ENCODE data around the gene RNASEH2A.
A peak's percentile ranks its signal among the peaks of the same experiment; 100 is the strongest.

RNASEH2A gene

GRCh38 chr19:12778905-12779161 lies 27.6 kb upstream of the RNASEH2A start:
- H3K18ac ChIP-seq (ENCODE audit: low read length) = peak overlapping the region; percentile 94
- no peak overlapping the region for H3K4me3 ChIP-seq (ENCODE audit: low read depth, low read length)
- no peaks in the 10 kb centered on the region for H3K27me3 ChIP-seq (ENCODE audit: insufficient read depth, low read length)
- WGBS (ENCODE audit: extremely low coverage, insufficient coverage, insufficient read length) = no CpG with 5 or more reads among the region's 6 CpGs
- H2BK5ac ChIP-seq (ENCODE audit: low read depth, low read length, poor library complexity) = peak overlapping the region; percentile 86
- H2AK5ac ChIP-seq (ENCODE audit: low read length) = peak overlapping the region; percentile 88
- H2BK12ac ChIP-seq (ENCODE audit: low read length) = peak overlapping the region; percentile 90
- H4K12ac ChIP-seq (ENCODE audit: low read depth, low read length) = peak overlapping the region; percentile 15
- H4K91ac ChIP-seq (ENCODE audit: low read depth, low read length) = peak overlapping the region; percentile 93
- peaks cover 0 to 4% of the 10 kb centered on the region in 2 experiments for H3K36me3 ChIP-seq (ENCODE audit: control insufficient read depth in 1 of 2, insufficient read depth in 2 of 2, low read length in 2 of 2)
- peak overlapping the region; percentile 89 for H4K8ac ChIP-seq (ENCODE audit: low read depth, low read length)
- H3K9me3 ChIP-seq (ENCODE audit: insufficient read depth, low read depth, low read length) = no peaks in the 10 kb centered on the region
- peaks cover 13% of the 10 kb centered on the region for H3K79me2 ChIP-seq (ENCODE audit: control insufficient read depth, insufficient read depth, low read length, poor library complexity)
- peaks cover 42% of the 10 kb centered on the region for H3K79me1 ChIP-seq (ENCODE audit: low read length)
- H3K4me2 ChIP-seq (ENCODE audit: low read length) = peak overlapping the region; percentile 97
- no peak overlapping the region for H3K23ac ChIP-seq (ENCODE audit: low read length)
- peak overlapping the region; percentile 18 for H3K4ac ChIP-seq (ENCODE audit: low read depth, low read length)
- peaks cover 33 to 37% of the 10 kb centered on the region in 2 experiments for H3K4me1 ChIP-seq (ENCODE audit: control insufficient read depth in 1 of 2, insufficient read depth in 2 of 2, low read length in 2 of 2)
- H2AFZ ChIP-seq (ENCODE audit: insufficient read depth, low read length, poor library complexity) = no peak overlapping the region
- H3K14ac ChIP-seq (ENCODE audit: low read length) = peak overlapping the region; percentile 73
- H3K27ac ChIP-seq (ENCODE audit: low read depth, low read length) = peak overlapping the region; percentile 72
- H3K9ac ChIP-seq (ENCODE audit: low read length) = no peak overlapping the region
- no peak for DNase-seq
- H2BK120ac ChIP-seq (ENCODE audit: insufficient read depth, low read length, poor library complexity) = peak overlapping the region; percentile 69

- no peaks in the 10 kb centered on the region for H3K9me3 ChIP-seq (ENCODE audit: insufficient read depth, low read depth, low read length)
- peak overlapping the region; percentile 93 for H4K91ac ChIP-seq (ENCODE audit: low read depth, low read length)
- H4K12ac ChIP-seq (ENCODE audit: low read depth, low read length) = peak overlapping the region; percentile 15
- H2AK5ac ChIP-seq (ENCODE audit: low read length) = peak overlapping the region; percentile 88
- no peak overlapping the region for H3K4me3 ChIP-seq (ENCODE audit: low read depth, low read length)
- peak overlapping the region; percentile 90 for H2BK12ac ChIP-seq (ENCODE audit: low read length)
- H3K4ac ChIP-seq (ENCODE audit: low read depth, low read length) = peak overlapping the region; percentile 18
- peak overlapping the region; percentile 67 for H3K14ac ChIP-seq (ENCODE audit: low read length)
- H2BK5ac ChIP-seq (ENCODE audit: low read depth, low read length, poor library complexity) = peak overlapping the region; percentile 86
- no CpG with 5 or more reads among the region's 15 CpGs for WGBS (ENCODE audit: extremely low coverage, insufficient coverage, insufficient read length)
- H3K79me1 ChIP-seq (ENCODE audit: low read length) = peaks cover 45% of the 10 kb centered on the region
- no peak overlapping the region for H2AFZ ChIP-seq (ENCODE audit: insufficient read depth, low read length, poor library complexity)
- no peaks in the 10 kb centered on the region for H3K27me3 ChIP-seq (ENCODE audit: insufficient read depth, low read length)
- H4K8ac ChIP-seq (ENCODE audit: low read depth, low read length) = peak overlapping the region; percentile 89
- H3K79me2 ChIP-seq (ENCODE audit: control insufficient read depth, insufficient read depth, low read length, poor library complexity) = peaks cover 15% of the 10 kb centered on the region
- no peak for DNase-seq
- peak overlapping the region; percentile 72 for H3K27ac ChIP-seq (ENCODE audit: low read depth, low read length)
- no peak overlapping the region for H3K9ac ChIP-seq (ENCODE audit: low read length)
- peaks cover 0 to 2% of the 10 kb centered on the region in 2 experiments for H3K36me3 ChIP-seq (ENCODE audit: control insufficient read depth in 1 of 2, insufficient read depth in 2 of 2, low read length in 2 of 2)
- no peak overlapping the region for H3K4me2 ChIP-seq (ENCODE audit: low read length)
- peak overlapping the region; percentile 94 for H3K18ac ChIP-seq (ENCODE audit: low read length)
- H3K4me1 ChIP-seq (ENCODE audit: control insufficient read depth in 1 of 2, insufficient read depth in 2 of 2, low read length in 2 of 2) = peaks cover 34 to 41% of the 10 kb centered on the region in 2 experiments
- H2BK120ac ChIP-seq (ENCODE audit: insufficient read depth, low read length, poor library complexity) = peak overlapping the region; percentile 69
- no peak overlapping the region for H3K23ac ChIP-seq (ENCODE audit: low read length)
These were observed 27.0 kb upstream of the RNASEH2A start for GRCh38 chr19:12779162-12779993.

DNA sequence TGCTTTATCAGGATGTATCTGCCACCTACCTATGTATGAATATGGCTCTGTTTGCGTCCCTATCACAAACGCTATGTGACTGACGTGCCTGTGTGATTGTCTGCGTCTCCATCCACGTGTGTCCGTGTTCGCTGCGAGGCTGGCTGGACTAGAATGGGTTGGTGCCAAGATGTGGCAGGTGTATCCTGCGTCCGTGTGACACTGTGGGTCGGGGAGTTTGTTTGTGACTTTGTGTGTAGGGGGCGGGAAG lies 24.3 kb upstream of the RNASEH2A start:
- Histone ChIP-seq H3K36me3 (ENCODE audit: control insufficient read depth in 1 of 2, insufficient read depth in 2 of 2, low read length in 2 of 2) (no peaks in the 10 kb centered on the region), H4K91ac (ENCODE audit: low read depth, low read length) (peak overlapping the region; percentile 100), H3K9ac (ENCODE audit: low read length) (no peak overlapping the region), H2AFZ (ENCODE audit: insufficient read depth, low read length, poor library complexity) (peak overlapping the region; percentile 64), H3K79me2 (ENCODE audit: control insufficient read depth, insufficient read depth, low read length, poor library complexity) (peaks cover 13% of the 10 kb centered on the region), H3K14ac (ENCODE audit: low read length) (peak overlapping the region; percentile 91), H3K4me2 (ENCODE audit: low read length) (peak overlapping the region; percentile 75), H3K4ac (ENCODE audit: low read depth, low read length) (peak overlapping the region; percentile 56), H3K23ac (ENCODE audit: low read length) (no peak overlapping the region), H4K8ac (ENCODE audit: low read depth, low read length) (peak overlapping the region; percentile 91), H3K79me1 (ENCODE audit: low read length) (peaks cover 62% of the 10 kb centered on the region), H3K4me3 (ENCODE audit: low read depth, low read length) (peak overlapping the region; percentile 70), H3K27me3 (ENCODE audit: insufficient read depth, low read length) (no peaks in the 10 kb centered on the region), H4K12ac (ENCODE audit: low read depth, low read length) (peak overlapping the region; percentile 25), H3K18ac (ENCODE audit: low read length) (peak overlapping the region; percentile 93), H2BK12ac (ENCODE audit: low read length) (peak overlapping the region; percentile 92), H3K27ac (ENCODE audit: low read depth, low read length) (peak overlapping the region; percentile 96), H3K9me3 (ENCODE audit: insufficient read depth, low read depth, low read length) (no peaks in the 10 kb centered on the region), H2AK5ac (ENCODE audit: low read length) (peak overlapping the region; percentile 44), H2BK5ac (ENCODE audit: low read depth, low read length, poor library complexity) (peak overlapping the region; percentile 90), H2BK120ac (ENCODE audit: insufficient read depth, low read length, poor library complexity) (peak overlapping the region; percentile 98), H3K4me1 (ENCODE audit: control insufficient read depth in 1 of 2, insufficient read depth in 2 of 2, low read length in 2 of 2) (peaks cover 50 to 59% of the 10 kb centered on the region in 2 experiments)
- no peak for DNase-seq
- no CpG with 5 or more reads among the region's 12 CpGs for WGBS (ENCODE audit: extremely low coverage, insufficient coverage, insufficient read length)

DNA sequence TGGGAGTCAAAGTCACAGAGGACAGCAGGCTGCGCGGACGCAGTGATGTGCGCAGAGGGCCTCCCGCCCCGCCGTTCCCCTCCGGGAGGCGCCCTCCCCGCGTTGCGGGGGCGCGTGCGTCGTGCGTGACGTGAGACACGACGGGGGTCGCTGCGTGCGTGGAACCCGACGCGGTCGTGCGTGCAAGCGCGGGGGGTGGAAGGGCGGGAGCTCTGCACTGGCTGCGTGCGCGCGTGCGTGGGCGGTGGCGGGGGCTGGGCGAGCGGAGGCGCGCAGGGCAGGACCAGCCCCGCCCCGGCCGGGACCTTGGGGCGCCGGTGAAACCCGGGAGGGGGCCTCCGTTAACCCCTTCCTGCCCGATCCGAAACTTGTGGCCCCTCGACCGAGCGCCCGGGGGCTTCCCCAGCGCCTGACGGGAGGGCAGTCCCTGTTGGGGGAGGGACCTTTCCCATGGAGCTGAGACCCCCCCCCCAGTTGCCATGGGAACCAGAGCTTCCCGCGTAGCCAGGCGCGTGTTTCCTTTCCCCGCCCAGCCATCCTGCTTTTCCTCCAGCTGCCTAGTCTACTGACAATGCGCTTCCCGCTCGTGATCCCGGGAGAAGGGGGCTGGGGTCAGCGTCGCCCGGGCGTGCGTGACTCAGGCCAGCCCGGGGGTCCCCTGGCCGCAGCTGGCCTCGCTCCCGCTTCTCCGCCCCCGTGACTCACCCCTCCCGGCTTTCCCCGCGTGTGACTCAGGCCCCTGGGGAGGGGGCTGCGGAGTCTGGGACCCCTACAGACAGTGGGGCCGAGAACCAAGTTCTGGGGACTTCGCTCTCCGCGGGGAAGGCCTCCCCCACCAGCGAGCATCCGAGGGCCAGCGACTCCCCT lies 23.7 kb upstream of the RNASEH2A start:
- no peaks in the 10 kb centered on the region for H3K9me3 ChIP-seq (ENCODE audit: insufficient read depth, low read depth, low read length)
- H2BK120ac ChIP-seq (ENCODE audit: insufficient read depth, low read length, poor library complexity) = peak overlapping the region; percentile 98
- DNase-seq = peak in 1 of 2 donors; percentile 52
- peaks cover 60% of the 10 kb centered on the region for H3K79me1 ChIP-seq (ENCODE audit: low read length)
- no peak overlapping the region for H3K23ac ChIP-seq (ENCODE audit: low read length)
- peaks cover 47 to 55% of the 10 kb centered on the region in 2 experiments for H3K4me1 ChIP-seq (ENCODE audit: control insufficient read depth in 1 of 2, insufficient read depth in 2 of 2, low read length in 2 of 2)
- no peaks in the 10 kb centered on the region for H3K36me3 ChIP-seq (ENCODE audit: control insufficient read depth in 1 of 2, insufficient read depth in 2 of 2, low read length in 2 of 2)
- peak overlapping the region; percentile 80 for H2AFZ ChIP-seq (ENCODE audit: insufficient read depth, low read length, poor library complexity)
- H4K91ac ChIP-seq (ENCODE audit: low read depth, low read length) = peak overlapping the region; percentile 100
- H3K4me2 ChIP-seq (ENCODE audit: low read length) = peak overlapping the region; percentile 75
- peaks cover 13% of the 10 kb centered on the region for H3K79me2 ChIP-seq (ENCODE audit: control insufficient read depth, insufficient read depth, low read length, poor library complexity)
- H3K27me3 ChIP-seq (ENCODE audit: insufficient read depth, low read length) = no peaks in the 10 kb centered on the region
- WGBS (ENCODE audit: extremely low coverage, insufficient coverage, insufficient read length) = no CpG with 5 or more reads among the region's 88 CpGs
- peak overlapping the region; percentile 93 for H3K18ac ChIP-seq (ENCODE audit: low read length)
- peak overlapping the region; percentile 91 for H3K14ac ChIP-seq (ENCODE audit: low read length)
- peak overlapping the region; percentile 92 for H2BK12ac ChIP-seq (ENCODE audit: low read length)
- peak overlapping the region; percentile 51 for H2AK5ac ChIP-seq (ENCODE audit: low read length)
- H3K27ac ChIP-seq (ENCODE audit: low read depth, low read length) = peak overlapping the region; percentile 96
- H2BK5ac ChIP-seq (ENCODE audit: low read depth, low read length, poor library complexity) = peak overlapping the region; percentile 90
- H4K12ac ChIP-seq (ENCODE audit: low read depth, low read length) = peak overlapping the region; percentile 61
- peak overlapping the region; percentile 15 for H3K9ac ChIP-seq (ENCODE audit: low read length)
- peak overlapping the region; percentile 91 for H4K8ac ChIP-seq (ENCODE audit: low read depth, low read length)
- peak overlapping the region; percentile 68 for H3K4ac ChIP-seq (ENCODE audit: low read depth, low read length)
- H3K4me3 ChIP-seq (ENCODE audit: low read depth, low read length) = peak overlapping the region; percentile 70

All from trophoblast cell (in vitro differentiated cells and primary cell).